Stomach (tissue), 4 donors: Measurements from ENCODE around the gene KIF13A.

Experiments used
- CTCF ChIP-seq, 7 experiments: fragments of 450-650 bp in 4 of 7; fragments of 200-600 bp in 3 of 7; sonication (generic) in 3 of 7; IDR thresholded peaks; one replicate each; pipeline ENCODE4 v1.5.1; 2016 to 2019; ENCODE audit warnings: antibody characterized with exemption in 7 of 7, control low read depth in 2 of 7, mild to moderate bottlenecking in 1 of 7
- POLR2A ChIP-seq, 4 donors: fragments of 450-650 bp; IDR thresholded peaks; one replicate each; pipeline ENCODE4 v1.6.1; 2016; ENCODE audit warnings: antibody characterized with exemption in 4 of 4, control low read depth in 2 of 4, mild to moderate bottlenecking in 1 of 4, moderate library complexity in 1 of 4
- POLR2AphosphoS5 ChIP-seq, 3 donors: sonication (generic); formaldehyde crosslinking; IDR thresholded peaks; one replicate each; pipeline ENCODE4 v1.6.1; 2016; ENCODE audit warnings: antibody characterized with exemption in 3 of 3

DNA sequence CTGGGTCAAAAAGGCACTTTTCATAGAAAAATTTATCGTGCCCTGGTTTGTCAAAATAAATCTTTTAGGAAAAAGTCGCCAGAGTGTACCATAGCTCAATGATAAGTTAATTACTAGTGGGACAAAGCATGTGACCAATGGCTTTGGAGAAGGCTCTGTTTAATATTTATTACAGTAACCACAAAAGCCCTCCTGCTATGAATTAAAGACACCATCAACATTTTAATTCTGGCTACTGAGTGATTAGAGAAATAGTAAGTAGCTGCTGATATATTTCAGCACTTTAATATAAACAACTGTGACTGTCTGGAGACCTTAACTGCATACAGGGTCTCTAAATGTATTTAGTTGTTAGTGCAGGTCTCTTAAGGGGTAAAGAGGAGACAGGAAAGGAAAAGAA lies 38.3 kb downstream of the KIF13A start:
- no peak for TF ChIP-seq CTCF (IDR thresholded peaks at IDR 0.05)
- no peak for TF ChIP-seq POLR2A (IDR thresholded peaks at IDR 0.05)
- TF ChIP-seq POLR2AphosphoS5 (IDR thresholded peaks at IDR 0.05) = no peak
